IMR-90 (cell line): Measurements from ENCODE around the gene KL. TPM values are rescaled to one million over a fixed set of nuclear protein-coding genes. Genes with fewer than 3 reads are reported as not detected.

ENCODE experiments used
- ATAC-seq: fragments of 200-7000 bp; cut with Tn5 transposase; 2 replicates; pipeline ENCODE4 v1.9.1; 2020; ENCODE audit warnings: low read depth, mild to moderate bottlenecking, moderate library complexity
- BruUV-seq: library from RNA; stranded (reverse); fragments of 400-500 nt; replicated peaks from 2 replicates; lab custom pipeline; 2021; lab: Mats Ljungman, UMichigan
- CTCF ChIA-PET: fragments of 300-600 bp; formaldehyde crosslinking; extraction: SDS; loops from one replicate; lab custom pipeline; 2021; ENCODE audit warnings: antibody characterized with exemption; lab: Yijun Ruan, JAX
- POLR2A ChIA-PET: fragments of 300-600 bp; sonication (Branson Sonifier 250); formaldehyde crosslinking; loops from one replicate; lab custom pipeline; 2022; ENCODE audit warnings: antibody characterized with exemption; ENCODE audit not compliant: unreplicated experiment; lab: Charles Lee
- DNase-seq: peaks from one replicate; pipeline ENCODE4 v3.0.0; 2013
- H2AFZ ChIP-seq: replicated peaks from 2 replicates; pipeline ENCODE3; 2013; ENCODE audit warnings: low read length, mild to moderate bottlenecking; ENCODE audit not compliant: poor library complexity
- H2AK5ac ChIP-seq: 2 replicates; pipeline ENCODE4 v1.6.1; 2013; ENCODE audit warnings: low read depth, low read length, inconsistent platforms
- H2AK9ac ChIP-seq: replicated peaks from 2 replicates; pipeline ENCODE3; 2013; ENCODE audit warnings: mild to moderate bottlenecking, low read depth, low read length, moderate library complexity; ENCODE audit not compliant: poor library complexity
- H2BK120ac ChIP-seq: 2 replicates; pipeline ENCODE4 v1.6.1; 2013; ENCODE audit warnings: low read depth, low read length, inconsistent platforms
- H2BK15ac ChIP-seq: 3 replicates; pipeline ENCODE4 v1.6.1; 2013; ENCODE audit warnings: low read depth, low read length, inconsistent platforms
- H2BK20ac ChIP-seq: 2 replicates; pipeline ENCODE4 v1.6.1; 2013; ENCODE audit warnings: low read depth, mild to moderate bottlenecking, inconsistent platforms, low read length, moderate library complexity
- H2BK5ac ChIP-seq: 2 replicates; pipeline ENCODE4 v1.6.1; 2013; ENCODE audit warnings: mild to moderate bottlenecking, low read depth, low read length, inconsistent platforms; ENCODE audit not compliant: poor library complexity, severe bottlenecking
- H3K14ac ChIP-seq: replicated peaks from 2 replicates; pipeline ENCODE4 v1.6.1; 2013; ENCODE audit warnings: low read depth, low read length, inconsistent platforms
- H3K18ac ChIP-seq: 2 replicates; pipeline ENCODE4 v1.6.1; 2013; ENCODE audit warnings: low read depth, low read length, control low read depth
- H3K23ac ChIP-seq: 2 replicates; pipeline ENCODE4 v1.6.1; 2013; ENCODE audit warnings: low read depth, low read length, inconsistent platforms
- H3K27ac ChIP-seq: 2 replicates; pipeline ENCODE4 v1.5.1; 2013; ENCODE audit warnings: mild to moderate bottlenecking, control low read depth, low read length; ENCODE audit not compliant: insufficient read depth
- H3K27me3 ChIP-seq: 2 replicates; pipeline ENCODE4 v1.6.1; 2013; ENCODE audit warnings: low read length; ENCODE audit not compliant: control insufficient read depth, insufficient read depth
- H3K36me3 ChIP-seq: 2 replicates; pipeline ENCODE4 v1.6.1; 2013; ENCODE audit warnings: low read length, mixed read lengths; ENCODE audit not compliant: control insufficient read depth, insufficient read depth
- H3K4ac ChIP-seq: 2 replicates; pipeline ENCODE4 v1.6.1; 2013; ENCODE audit warnings: low read depth, low read length, inconsistent platforms
- H3K4me1 ChIP-seq: 2 replicates; pipeline ENCODE4 v1.6.1; 2013; ENCODE audit warnings: low read length, mixed read lengths; ENCODE audit not compliant: control insufficient read depth, insufficient read depth
- H3K4me2 ChIP-seq: 2 replicates; pipeline ENCODE4 v1.6.1; 2013; ENCODE audit warnings: low read depth, mild to moderate bottlenecking, control low read depth, low read length, moderate library complexity
- H3K4me3 ChIP-seq: 2 replicates; pipeline ENCODE4 v1.5.1; 2013; ENCODE audit warnings: low read depth, mild to moderate bottlenecking, control low read depth, low read length, moderate library complexity; ENCODE audit not compliant: insufficient read depth
- H3K56ac ChIP-seq: 2 replicates; pipeline ENCODE4 v1.6.1; 2013; ENCODE audit warnings: low read length, inconsistent platforms; ENCODE audit not compliant: insufficient read depth; ENCODE audit errors: extremely low read depth
- H3K79me1 ChIP-seq, 2 experiments: 2 replicates each; pipeline ENCODE4 v1.6.1; 2013; ENCODE audit warnings: low read length in 2 of 2, inconsistent platforms in 1 of 2, low read depth in 1 of 2
- H3K9ac ChIP-seq: 2 replicates; pipeline ENCODE4 v1.6.1; 2013; ENCODE audit warnings: low read depth, low read length, control low read depth
- H3K9me1 ChIP-seq: 2 replicates; pipeline ENCODE4 v1.6.1; 2013; ENCODE audit warnings: low read length, inconsistent platforms; ENCODE audit not compliant: insufficient read depth
- H3K9me3 ChIP-seq: 2 replicates; pipeline ENCODE4 v1.6.1; 2013; ENCODE audit warnings: low read length; ENCODE audit not compliant: control insufficient read depth, insufficient read depth
- H4K20me1 ChIP-seq: 2 replicates; pipeline ENCODE4 v1.6.1; 2013; ENCODE audit warnings: low read length, inconsistent platforms; ENCODE audit not compliant: insufficient read depth
- H4K5ac ChIP-seq: 2 replicates; pipeline ENCODE4 v1.6.1; 2013; ENCODE audit warnings: mild to moderate bottlenecking, low read depth, low read length, control low read depth
- H4K8ac ChIP-seq, 2 experiments: 2 replicates each; pipeline ENCODE4 v1.6.1; 2013; ENCODE audit warnings: low read depth in 2 of 2, low read length in 2 of 2, control low read depth in 1 of 2, inconsistent platforms in 1 of 2
- H4K91ac ChIP-seq: 2 replicates; pipeline ENCODE4 v1.6.1; 2013; ENCODE audit warnings: low read depth, low read length, inconsistent platforms; ENCODE audit not compliant: insufficient read depth
- BHLHE40 ChIP-seq: fragments of 150-350 bp; IDR thresholded peaks from 2 replicates; pipeline ENCODE4 v1.6.1; 2016; ENCODE audit warnings: mild to moderate bottlenecking, low read depth, low read length
- CEBPB ChIP-seq: IDR thresholded peaks from 2 replicates; pipeline ENCODE4 v1.6.1; 2012; ENCODE audit warnings: low read depth, low read length, improper control_type of control experiment
- CHD1 ChIP-seq: IDR thresholded peaks from 2 replicates; pipeline ENCODE4 v1.6.1; 2012; ENCODE audit warnings: low read depth, low read length, improper control_type of control experiment
- FOS ChIP-seq: fragments of 150-350 bp; IDR thresholded peaks from 2 replicates; pipeline ENCODE4 v1.6.1; 2016; ENCODE audit warnings: low read depth, low read length
- MAFK ChIP-seq: IDR thresholded peaks from 2 replicates; pipeline ENCODE4 v1.6.1; 2012; ENCODE audit warnings: low read depth, low read length, improper control_type of control experiment
- MAZ ChIP-seq: IDR thresholded peaks from 2 replicates; pipeline ENCODE4 v1.6.1; 2012; ENCODE audit warnings: low read depth, mild to moderate bottlenecking, low read length, improper control_type of control experiment, moderate library complexity, borderline replicate concordance
- MXI1 ChIP-seq: IDR thresholded peaks from 2 replicates; pipeline ENCODE4 v1.6.1; 2012; ENCODE audit warnings: low read depth, mild to moderate bottlenecking, low read length, moderate library complexity, borderline replicate concordance
- NFE2L2 ChIP-seq: fragments of 150-350 bp; IDR thresholded peaks from 2 replicates; pipeline ENCODE4 v1.6.1; 2016; ENCODE audit warnings: low read depth, mild to moderate bottlenecking, low read length
- POLR2A ChIP-seq: IDR thresholded peaks from 2 replicates; pipeline ENCODE4 v1.6.1; 2012; ENCODE audit warnings: mild to moderate bottlenecking, low read depth, low read length
- RAD21 ChIP-seq: IDR thresholded peaks from 2 replicates; pipeline ENCODE4 v1.6.1; 2012; ENCODE audit warnings: low read length, improper control_type of control experiment
- RCOR1 ChIP-seq: IDR thresholded peaks from 2 replicates; pipeline ENCODE4 v1.6.1; 2012; ENCODE audit warnings: mild to moderate bottlenecking, low read length, improper control_type of control experiment; ENCODE audit not compliant: insufficient replicate concordance
- RFX5 ChIP-seq: IDR thresholded peaks from 2 replicates; pipeline ENCODE4 v1.8.0; 2012; ENCODE audit warnings: low read depth, mild to moderate bottlenecking, low read length, moderate library complexity
- SMC3 ChIP-seq: fragments of 150-350 bp; IDR thresholded peaks from 2 replicates; pipeline ENCODE4 v1.6.1; 2016; ENCODE audit warnings: low read depth, mild to moderate bottlenecking, antibody characterized with exemption, low read length, moderate library complexity
- WGBS, 2 experiments: methylation state at CpG; one replicate each; pipeline versions ENCODE4 v1.1.5 to v1.1.7; 2013; ENCODE audit warnings: missing lambda C conversion rate in 2 of 2; ENCODE audit not compliant: insufficient read length in 1 of 2; ENCODE audit errors: extremely low coverage in 2 of 2; 5-methylcytosine and 5-hydroxymethylcytosine counted together
- dilution Hi-C: fragments of 300-500 bp; cut with HindIII; formaldehyde crosslinking; loops from one replicate; pipeline ENCODE4 v1.14.3; 2018; ENCODE audit warnings: low sequenced_read_pairs; ENCODE audit not compliant: unreplicated experiment
- in situ Hi-C: fragments of 300-500 bp; cut with MboI; formaldehyde crosslinking; loops from 3 replicates; pipeline ENCODE4 v1.14.3; 2019; ENCODE audit warnings: low sequenced_read_pairs, inconsistent platforms, mixed read lengths
- intact Hi-C: fragments of 100-400 bp; cut with micrococcal nuclease; formaldehyde crosslinking; loops from 2 replicates; pipeline ENCODE4 v1.10.0; 2022
- polyA plus RNA-seq, 3 experiments: library from polyadenylated mRNA; depleted of rRNA; stranded (reverse); fragments of >200 nt; gene quantifications; 2 replicates each; pipeline ENCODE4 v1.2.3, GENCODE V29; 2012; ENCODE audit warnings: low replicate concordance in 1 of 3
- total RNA-seq: library from RNA; depleted of rRNA; stranded (reverse); fragments of >200 nt; gene quantifications from 2 replicates; pipeline ENCODE4 v1.2.3, GENCODE V29; 2012
- TF ChIP-seq, protein P1 (sequence below): conservative IDR thresholded peaks from 2 replicates; pipeline ENCODE4 v1.5.1; 2012; ENCODE audit warnings: mild to moderate bottlenecking, low read depth, low read length, improper control_type of control experiment
- TF ChIP-seq, protein P2 (sequence below): fragments of 150-350 bp; IDR thresholded peaks from 2 replicates; pipeline ENCODE4 v1.6.1; 2016; ENCODE audit warnings: low read depth, mild to moderate bottlenecking, low read length, moderate library complexity, borderline replicate concordance
- TF ChIP-seq, protein P3 (sequence below): fragments of 150-350 bp; IDR thresholded peaks from 2 replicates; pipeline ENCODE4 v1.6.1; 2017; ENCODE audit warnings: mild to moderate bottlenecking, antibody characterized with exemption, low read length, low read depth

The KL gene
- total and polyA plus RNA-seq, 2 of the 4 experiments (the other 2 are of a cell fraction) = not detected

DNA sequence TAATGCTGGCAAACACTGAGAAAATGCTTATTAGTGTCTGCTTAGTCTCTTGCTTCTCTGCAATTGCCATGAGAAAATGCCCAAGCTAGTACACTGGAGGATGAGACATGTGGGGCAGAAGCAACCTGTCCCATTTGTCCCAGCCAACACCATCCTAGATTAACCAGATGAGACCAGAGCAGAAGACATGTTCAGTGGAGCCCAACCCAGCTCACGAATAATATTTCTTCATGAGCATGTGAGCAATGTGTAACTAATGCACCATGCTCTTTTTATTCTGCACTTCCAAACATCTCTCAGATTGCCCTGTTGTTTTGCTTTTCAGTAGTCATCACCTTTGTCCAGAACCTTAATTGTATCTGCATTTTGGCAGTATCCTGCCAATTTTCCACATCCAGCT, 21.4 kb downstream of the KL start:
- no peaks in the 10 kb centered on the region for H3K36me3 ChIP-seq
- H2AFZ ChIP-seq = no peak overlapping the region
- H3K4me1 ChIP-seq = no peaks in the 10 kb centered on the region
- no peak overlapping the region for H3K27ac ChIP-seq
- no peak overlapping the region for H2BK120ac ChIP-seq
- no peak overlapping the region for H3K23ac ChIP-seq
- H3K4me2 ChIP-seq = no peak overlapping the region
- CTCF ChIA-PET = no interaction called here
- ATAC-seq (no peak), DNase-seq (no peak)
- H4K8ac ChIP-seq = no peak overlapping the region
- WGBS, 2 experiments = no CpG with 5 or more reads among the region's 1 CpG
- no peak overlapping the region for H4K91ac ChIP-seq
- H2AK5ac ChIP-seq = no peak overlapping the region
- no peak overlapping the region for H3K4ac ChIP-seq
- no peaks in the 10 kb centered on the region; the same call in 1 of the 2 replicates for H3K27me3 ChIP-seq
- H3K18ac ChIP-seq = no peak overlapping the region
- no peaks in the 10 kb centered on the region for H3K79me1 ChIP-seq
- intact Hi-C loops = loop anchor here (10.0 kb wide), 1 partner anchor 453 kb away; the partner anchor contains the start of gene PDS5B
- H2AK9ac ChIP-seq = no peak overlapping the region
- no peak overlapping the region for H4K5ac ChIP-seq
- no peaks in the 10 kb centered on the region for H3K9me3 ChIP-seq
- H2BK15ac ChIP-seq = no peak overlapping the region
- H2BK20ac ChIP-seq = no peak overlapping the region
- H3K14ac ChIP-seq = no peak overlapping the region
- no peaks in the 10 kb centered on the region for H4K20me1 ChIP-seq
- BruUV-seq = no TSS peak
- dilution Hi-C loops = no loop called here
- H2BK5ac ChIP-seq = no peak overlapping the region
- H3K9ac ChIP-seq = no peak overlapping the region
- POLR2A ChIA-PET = no interaction called here
- H3K9me1 ChIP-seq = peaks cover 3% of the 10 kb centered on the region
- no peak overlapping the region for H3K4me3 ChIP-seq
- no peak overlapping the region for H3K56ac ChIP-seq
- in situ Hi-C loops = no loop called here
- TF ChIP-seq CHD1 (no peak), RFX5 (no peak), BHLHE40 (no peak), FOS (no peak), RCOR1 (no peak), CEBPB (no peak), NFE2L2 (no peak), RAD21 (no peak), MAFK (no peak), MXI1 (no peak), SMC3 (no peak), POLR2A (no peak), MAZ (no peak)
- TF ChIP-seq, protein P1, sequence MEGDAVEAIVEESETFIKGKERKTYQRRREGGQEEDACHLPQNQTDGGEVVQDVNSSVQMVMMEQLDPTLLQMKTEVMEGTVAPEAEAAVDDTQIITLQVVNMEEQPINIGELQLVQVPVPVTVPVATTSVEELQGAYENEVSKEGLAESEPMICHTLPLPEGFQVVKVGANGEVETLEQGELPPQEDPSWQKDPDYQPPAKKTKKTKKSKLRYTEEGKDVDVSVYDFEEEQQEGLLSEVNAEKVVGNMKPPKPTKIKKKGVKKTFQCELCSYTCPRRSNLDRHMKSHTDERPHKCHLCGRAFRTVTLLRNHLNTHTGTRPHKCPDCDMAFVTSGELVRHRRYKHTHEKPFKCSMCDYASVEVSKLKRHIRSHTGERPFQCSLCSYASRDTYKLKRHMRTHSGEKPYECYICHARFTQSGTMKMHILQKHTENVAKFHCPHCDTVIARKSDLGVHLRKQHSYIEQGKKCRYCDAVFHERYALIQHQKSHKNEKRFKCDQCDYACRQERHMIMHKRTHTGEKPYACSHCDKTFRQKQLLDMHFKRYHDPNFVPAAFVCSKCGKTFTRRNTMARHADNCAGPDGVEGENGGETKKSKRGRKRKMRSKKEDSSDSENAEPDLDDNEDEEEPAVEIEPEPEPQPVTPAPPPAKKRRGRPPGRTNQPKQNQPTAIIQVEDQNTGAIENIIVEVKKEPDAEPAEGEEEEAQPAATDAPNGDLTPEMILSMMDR = no peak
- TF ChIP-seq, protein P2, sequence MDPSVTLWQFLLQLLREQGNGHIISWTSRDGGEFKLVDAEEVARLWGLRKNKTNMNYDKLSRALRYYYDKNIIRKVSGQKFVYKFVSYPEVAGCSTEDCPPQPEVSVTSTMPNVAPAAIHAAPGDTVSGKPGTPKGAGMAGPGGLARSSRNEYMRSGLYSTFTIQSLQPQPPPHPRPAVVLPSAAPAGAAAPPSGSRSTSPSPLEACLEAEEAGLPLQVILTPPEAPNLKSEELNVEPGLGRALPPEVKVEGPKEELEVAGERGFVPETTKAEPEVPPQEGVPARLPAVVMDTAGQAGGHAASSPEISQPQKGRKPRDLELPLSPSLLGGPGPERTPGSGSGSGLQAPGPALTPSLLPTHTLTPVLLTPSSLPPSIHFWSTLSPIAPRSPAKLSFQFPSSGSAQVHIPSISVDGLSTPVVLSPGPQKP = no peak
- TF ChIP-seq, protein P3, sequence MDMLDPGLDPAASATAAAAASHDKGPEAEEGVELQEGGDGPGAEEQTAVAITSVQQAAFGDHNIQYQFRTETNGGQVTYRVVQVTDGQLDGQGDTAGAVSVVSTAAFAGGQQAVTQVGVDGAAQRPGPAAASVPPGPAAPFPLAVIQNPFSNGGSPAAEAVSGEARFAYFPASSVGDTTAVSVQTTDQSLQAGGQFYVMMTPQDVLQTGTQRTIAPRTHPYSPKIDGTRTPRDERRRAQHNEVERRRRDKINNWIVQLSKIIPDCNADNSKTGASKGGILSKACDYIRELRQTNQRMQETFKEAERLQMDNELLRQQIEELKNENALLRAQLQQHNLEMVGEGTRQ = no peak
